Activated naive CD4-positive, alpha-beta T cell treated with anti-CD3 and anti-CD28 coated beads, Interleukin-2, amount 10 ng/mL, durations not matched to agents 7 days and 5 days (primary cell): ENCODE results near the gene FLT1.

Experiments
- CTCF ChIA-PET: fragments of 350-600 bp; sonication (Branson Sonifier 250); formaldehyde crosslinking; loops from one replicate; lab custom pipeline; 2021; ENCODE audit warnings: antibody characterized with exemption; lab: Charles Lee
- DNase-seq: peaks from one replicate; pipeline ENCODE4 v3.0.0-alpha.2; 2020
- H3K27ac Mint-ChIP-seq: one replicate; pipeline ENCODE4 v1.8.0; 2021; ENCODE audit warnings: mild to moderate bottlenecking, moderate library complexity, mixed read lengths
- H3K27me3 Mint-ChIP-seq: one replicate; pipeline ENCODE4 v1.8.0; 2021; ENCODE audit warnings: mild to moderate bottlenecking, mixed read lengths
- H3K36me3 Mint-ChIP-seq: one replicate; pipeline ENCODE4 v1.8.0; 2021; ENCODE audit warnings: mixed read lengths
- H3K4me1 Mint-ChIP-seq: one replicate; pipeline ENCODE4 v1.8.0; 2021; ENCODE audit warnings: mixed read lengths
- H3K4me3 Mint-ChIP-seq: one replicate; pipeline ENCODE4 v1.8.0; 2021; ENCODE audit warnings: mild to moderate bottlenecking, moderate library complexity, mixed read lengths
- H3K9me3 Mint-ChIP-seq: one replicate; pipeline ENCODE4 v1.8.0; 2021; ENCODE audit warnings: mixed read lengths

The FLT1 gene

DNA sequence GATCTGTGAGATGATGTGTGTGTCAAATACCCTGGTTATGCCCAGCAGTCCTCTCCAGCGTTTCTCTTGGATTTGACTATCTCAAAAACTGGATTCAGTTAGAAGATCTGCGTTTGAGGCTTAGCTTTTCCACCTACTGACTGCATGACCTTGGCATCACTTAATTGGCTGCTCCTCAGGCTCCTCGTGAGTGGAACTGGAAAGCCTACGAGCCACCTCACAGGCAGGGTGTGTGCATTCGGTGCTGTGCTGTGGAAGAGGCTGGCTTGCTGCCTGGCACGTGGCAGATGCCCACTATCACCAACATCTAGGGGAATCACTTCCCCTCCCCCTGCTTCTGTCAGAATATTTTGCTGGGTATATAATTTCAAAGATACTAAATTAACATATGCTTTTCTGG, 25.6 kb downstream of the FLT1 start:
- CTCF ChIA-PET = no interaction called here
- Mint-ChIP-seq H3K9me3 (no peaks in the 10 kb centered on the region), H3K4me3 (no peak overlapping the region), H3K27ac (no peak overlapping the region), H3K4me1 (no peaks in the 10 kb centered on the region), H3K27me3 (peaks cover 4% of the 10 kb centered on the region), H3K36me3 (no peaks in the 10 kb centered on the region)
- DNase-seq = no peak

DNA sequence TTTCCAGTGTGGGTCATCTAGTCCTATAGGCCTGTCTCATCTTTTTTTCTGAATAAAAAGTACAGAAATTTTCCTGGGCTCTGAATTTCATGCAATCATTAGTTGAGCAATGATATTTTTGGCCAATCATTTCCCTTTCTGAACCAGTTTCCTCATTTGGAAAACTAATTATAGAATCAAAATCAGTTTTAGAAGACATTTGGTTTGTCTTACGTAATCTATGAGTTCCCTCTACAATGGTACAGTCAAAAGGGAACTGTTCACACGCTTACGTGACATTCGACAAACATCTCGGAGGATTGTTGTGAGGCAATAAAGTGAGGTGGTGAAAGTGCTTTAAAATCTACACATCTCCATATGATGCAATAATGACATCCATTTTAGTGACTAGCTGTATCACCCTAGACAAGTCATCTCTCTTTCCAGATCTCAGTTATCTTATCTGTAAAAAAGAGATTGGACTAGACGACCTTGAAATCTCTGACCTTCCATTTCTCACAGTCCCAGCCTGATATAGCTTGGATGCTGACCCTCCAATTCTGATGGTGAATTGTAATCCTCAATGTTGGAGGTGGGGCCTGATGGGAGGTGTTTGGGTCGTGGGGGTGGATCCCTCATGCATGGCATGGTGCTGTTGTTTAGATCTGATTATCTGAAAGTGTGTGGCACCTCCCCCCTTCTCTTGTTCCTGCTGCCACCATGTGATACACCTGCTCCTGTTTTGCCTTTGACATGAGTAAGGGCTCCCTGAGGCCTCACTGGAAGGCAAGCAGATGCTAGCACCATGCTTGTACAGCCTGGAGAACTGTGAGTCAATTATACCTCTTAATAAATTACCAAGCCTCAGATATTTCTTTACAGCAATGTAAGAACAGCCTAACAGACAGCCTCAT, 26.7 kb downstream of the FLT1 start:
- Mint-ChIP-seq H3K27ac (no peak overlapping the region), H3K9me3 (no peaks in the 10 kb centered on the region), H3K27me3 (no peaks in the 10 kb centered on the region), H3K4me3 (no peak overlapping the region), H3K36me3 (no peaks in the 10 kb centered on the region), H3K4me1 (no peaks in the 10 kb centered on the region)
- CTCF ChIA-PET = no interaction called here
- no peak for DNase-seq

DNA sequence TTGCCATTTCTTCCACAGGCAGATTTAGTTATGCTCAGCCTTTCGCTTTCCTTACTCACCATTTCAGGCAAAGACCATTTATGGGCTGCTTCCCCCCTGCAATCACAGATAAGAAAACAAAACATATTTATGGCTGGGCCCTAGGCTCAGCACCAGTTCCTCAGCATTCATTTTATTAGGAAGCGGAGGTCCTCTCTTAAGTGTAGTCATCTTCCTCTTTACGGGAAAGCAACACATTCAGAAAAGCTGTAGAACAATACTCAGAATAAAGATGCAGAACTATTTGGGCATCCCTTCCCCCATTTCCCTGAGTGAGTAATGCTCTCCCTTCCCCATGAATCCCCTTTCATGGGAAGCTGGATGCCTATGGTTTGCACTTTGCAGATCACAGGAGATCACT, 27.9 kb downstream of the FLT1 start:
- H3K9me3 Mint-ChIP-seq = no peaks in the 10 kb centered on the region
- no peaks in the 10 kb centered on the region for H3K36me3 Mint-ChIP-seq
- H3K4me1 Mint-ChIP-seq = no peaks in the 10 kb centered on the region
- H3K27ac Mint-ChIP-seq = no peak overlapping the region
- CTCF ChIA-PET = no interaction called here
- no peaks in the 10 kb centered on the region for H3K27me3 Mint-ChIP-seq
- DNase-seq = no peak
- H3K4me3 Mint-ChIP-seq = no peak overlapping the region

DNA sequence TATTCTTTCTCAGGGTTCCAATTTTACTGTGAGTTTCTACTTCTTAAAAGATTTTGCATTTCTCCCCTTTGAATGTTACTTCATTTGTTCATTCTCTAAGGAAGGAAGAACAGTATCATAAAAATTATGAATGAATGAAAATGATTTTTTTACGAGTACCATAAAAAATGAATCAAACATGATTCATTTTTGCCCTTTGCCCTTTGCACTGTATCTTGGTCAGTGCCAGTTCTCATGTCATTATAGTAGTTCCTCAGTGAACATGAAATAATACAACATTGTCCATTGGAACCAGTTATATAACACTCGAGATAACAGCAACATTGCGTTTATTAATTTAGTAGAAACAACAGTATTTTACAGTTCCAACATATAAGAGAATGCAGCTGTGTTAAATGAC, 28.8 kb downstream of the FLT1 start:
- no peaks in the 10 kb centered on the region for H3K4me1 Mint-ChIP-seq
- no peaks in the 10 kb centered on the region for H3K27me3 Mint-ChIP-seq
- H3K4me3 Mint-ChIP-seq = no peak overlapping the region
- H3K27ac Mint-ChIP-seq = no peak overlapping the region
- H3K36me3 Mint-ChIP-seq = no peaks in the 10 kb centered on the region
- no peak for DNase-seq
- no peaks in the 10 kb centered on the region for H3K9me3 Mint-ChIP-seq
- CTCF ChIA-PET = no interaction called here

DNA sequence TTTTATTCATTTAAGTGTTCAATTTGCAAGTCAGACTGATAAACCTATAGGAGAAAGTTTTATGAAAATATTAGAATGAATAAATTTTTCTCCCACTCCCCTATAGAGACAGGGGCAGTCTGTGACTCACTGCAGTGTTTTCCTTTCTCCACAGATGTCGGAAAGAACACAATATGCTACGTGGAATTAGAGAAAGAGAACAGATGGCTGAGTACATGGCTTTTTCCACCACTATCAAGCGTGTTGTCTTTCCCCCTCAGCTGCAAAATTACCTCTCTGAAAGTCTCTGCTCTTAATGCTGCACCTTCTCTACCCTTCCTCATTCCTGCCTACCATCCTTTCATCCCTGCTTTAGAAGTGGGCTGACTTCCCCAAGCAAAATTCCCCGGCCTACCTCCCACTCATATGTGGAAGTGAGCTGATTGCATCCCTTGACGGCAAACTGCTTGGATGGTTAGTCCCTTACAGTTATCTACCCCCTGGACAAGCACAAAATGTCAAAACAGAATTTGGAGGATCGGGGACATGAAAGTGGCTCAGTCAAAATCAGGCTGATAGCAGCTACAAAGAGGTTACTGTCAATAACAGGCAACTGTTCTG, 30.0 kb downstream of the FLT1 start:
- CTCF ChIA-PET = no interaction called here
- Mint-ChIP-seq H3K36me3 (no peaks in the 10 kb centered on the region), H3K27me3 (no peaks in the 10 kb centered on the region), H3K9me3 (no peaks in the 10 kb centered on the region), H3K27ac (no peak overlapping the region), H3K4me3 (no peak overlapping the region), H3K4me1 (no peaks in the 10 kb centered on the region)
- no peak for DNase-seq

DNA sequence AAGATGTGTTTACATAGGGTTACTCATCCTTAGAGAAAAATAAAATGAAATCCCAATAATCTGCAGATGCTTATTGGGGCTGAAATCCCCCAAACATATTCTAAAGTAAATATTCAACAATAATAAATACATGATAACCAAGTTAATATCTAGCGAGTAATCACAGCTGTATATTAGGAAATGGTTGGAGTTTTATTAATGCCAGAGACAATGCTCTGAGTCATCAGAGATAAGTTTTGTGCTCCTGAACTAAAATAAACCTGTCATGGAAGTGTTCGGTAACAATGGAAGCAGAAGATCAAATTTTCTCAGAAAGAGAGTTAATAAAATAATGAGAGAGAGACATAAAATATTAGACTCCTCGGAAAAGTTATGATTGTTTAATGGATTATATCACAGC, 31.4 kb downstream of the FLT1 start:
- Mint-ChIP-seq H3K27ac (no peak overlapping the region), H3K36me3 (no peaks in the 10 kb centered on the region), H3K9me3 (no peaks in the 10 kb centered on the region), H3K4me1 (no peaks in the 10 kb centered on the region), H3K27me3 (no peaks in the 10 kb centered on the region), H3K4me3 (no peak overlapping the region)
- no peak for DNase-seq
- CTCF ChIA-PET = interaction anchor here (0.5 kb wide), 1 partner anchor 1136 kb away, joined by 3 read pairs; no protein-coding TSS in a partner anchor

DNA sequence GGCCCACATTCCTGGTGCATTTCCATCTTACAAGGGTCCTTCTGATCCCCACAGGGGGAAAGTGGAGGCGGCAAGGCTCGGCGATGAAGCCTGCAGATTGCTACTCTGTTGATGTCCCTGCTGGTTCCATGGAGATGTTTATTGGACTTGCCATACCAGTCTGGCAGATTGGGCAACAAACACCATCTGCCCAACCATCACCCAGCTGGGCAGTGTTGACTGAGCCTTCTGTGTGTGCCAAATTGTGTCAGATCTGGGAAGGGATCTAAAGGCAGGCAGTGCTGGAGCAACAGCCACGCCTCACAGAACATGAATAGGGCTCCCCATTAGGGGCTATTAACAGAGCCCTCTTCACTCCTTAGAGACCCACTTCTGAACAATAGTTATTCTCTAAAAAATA, 35.0 kb downstream of the FLT1 start:
- Mint-ChIP-seq H3K27ac (no peak overlapping the region), H3K9me3 (no peaks in the 10 kb centered on the region), H3K4me1 (no peaks in the 10 kb centered on the region), H3K36me3 (no peaks in the 10 kb centered on the region), H3K4me3 (no peak overlapping the region), H3K27me3 (no peaks in the 10 kb centered on the region)
- no peak for DNase-seq
- CTCF ChIA-PET = interaction anchor here (0.8 kb wide), 1 partner anchor 36 kb away, joined by 5 read pairs; no protein-coding TSS in a partner anchor

DNA sequence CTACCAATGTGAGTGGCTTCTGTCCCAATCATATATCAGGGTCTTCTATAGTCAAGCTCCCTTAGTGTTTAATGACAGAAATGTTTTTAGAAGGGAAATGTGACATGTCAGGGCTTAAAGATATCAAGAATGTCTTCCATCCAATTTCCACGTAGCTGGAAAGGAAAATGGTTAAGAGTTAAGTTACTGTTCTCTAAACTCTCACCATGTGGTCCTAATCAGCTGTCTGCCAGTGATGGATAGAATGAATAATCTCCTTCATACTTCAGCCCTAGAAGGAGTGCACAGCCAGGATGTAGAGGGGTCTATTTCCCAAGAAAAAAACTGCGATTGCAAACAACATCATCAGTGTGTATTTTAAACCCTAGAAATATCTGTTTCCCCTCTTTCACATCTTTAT, 36.3 kb downstream of the FLT1 start:
- Mint-ChIP-seq H3K36me3 (no peaks in the 10 kb centered on the region), H3K4me3 (no peak overlapping the region), H3K27me3 (no peaks in the 10 kb centered on the region), H3K4me1 (no peaks in the 10 kb centered on the region), H3K9me3 (no peaks in the 10 kb centered on the region), H3K27ac (no peak overlapping the region)
- CTCF ChIA-PET = no interaction called here
- no peak for DNase-seq

DNA sequence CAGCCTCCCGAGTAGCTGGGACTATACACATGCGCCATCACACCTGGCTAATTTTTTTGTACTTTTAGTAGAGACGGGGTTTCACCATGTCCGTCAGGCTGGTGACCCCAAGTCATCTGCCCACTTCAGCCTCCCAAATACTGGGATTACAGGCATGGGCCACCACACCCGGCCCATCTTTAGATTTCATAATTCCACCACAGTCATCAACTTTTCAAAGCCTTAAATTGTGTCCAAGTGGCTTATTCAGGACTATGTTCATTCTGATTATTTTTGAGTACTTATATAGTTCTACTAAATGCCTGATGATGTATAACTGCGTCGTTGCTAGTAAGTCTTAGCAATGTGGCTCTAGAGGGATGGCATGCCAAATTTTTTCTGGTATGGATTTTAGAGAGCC, 36.9 kb downstream of the FLT1 start:
- Mint-ChIP-seq H3K4me1 (no peaks in the 10 kb centered on the region), H3K4me3 (no peak overlapping the region), H3K9me3 (no peaks in the 10 kb centered on the region), H3K36me3 (no peaks in the 10 kb centered on the region), H3K27me3 (no peaks in the 10 kb centered on the region), H3K27ac (no peak overlapping the region)
- DNase-seq = no peak
- CTCF ChIA-PET = no interaction called here

DNA sequence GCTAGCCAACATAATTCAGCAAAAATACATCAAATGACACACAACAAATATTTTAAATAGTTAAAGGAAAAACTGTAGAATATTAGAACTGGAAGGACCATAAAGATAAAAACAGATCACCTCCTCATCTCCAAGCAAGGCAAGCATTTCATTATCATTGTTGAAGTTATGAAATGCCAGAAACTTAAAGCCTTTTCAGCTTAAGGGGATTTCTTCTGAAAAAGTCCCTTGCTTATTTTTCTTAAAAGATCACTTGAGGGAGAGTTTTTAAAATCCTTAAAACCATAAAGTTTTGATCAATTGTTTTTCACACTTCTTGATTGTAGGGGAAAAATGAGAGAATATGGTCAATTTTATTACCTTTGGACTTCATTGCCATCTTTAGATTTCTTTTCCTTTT, 37.4 kb downstream of the FLT1 start:
- CTCF ChIA-PET = no interaction called here
- no peak overlapping the region for H3K27ac Mint-ChIP-seq
- H3K4me1 Mint-ChIP-seq = no peaks in the 10 kb centered on the region
- DNase-seq = no peak
- no peak overlapping the region for H3K4me3 Mint-ChIP-seq
- H3K9me3 Mint-ChIP-seq = no peaks in the 10 kb centered on the region
- H3K27me3 Mint-ChIP-seq = no peaks in the 10 kb centered on the region
- H3K36me3 Mint-ChIP-seq = no peaks in the 10 kb centered on the region

DNA sequence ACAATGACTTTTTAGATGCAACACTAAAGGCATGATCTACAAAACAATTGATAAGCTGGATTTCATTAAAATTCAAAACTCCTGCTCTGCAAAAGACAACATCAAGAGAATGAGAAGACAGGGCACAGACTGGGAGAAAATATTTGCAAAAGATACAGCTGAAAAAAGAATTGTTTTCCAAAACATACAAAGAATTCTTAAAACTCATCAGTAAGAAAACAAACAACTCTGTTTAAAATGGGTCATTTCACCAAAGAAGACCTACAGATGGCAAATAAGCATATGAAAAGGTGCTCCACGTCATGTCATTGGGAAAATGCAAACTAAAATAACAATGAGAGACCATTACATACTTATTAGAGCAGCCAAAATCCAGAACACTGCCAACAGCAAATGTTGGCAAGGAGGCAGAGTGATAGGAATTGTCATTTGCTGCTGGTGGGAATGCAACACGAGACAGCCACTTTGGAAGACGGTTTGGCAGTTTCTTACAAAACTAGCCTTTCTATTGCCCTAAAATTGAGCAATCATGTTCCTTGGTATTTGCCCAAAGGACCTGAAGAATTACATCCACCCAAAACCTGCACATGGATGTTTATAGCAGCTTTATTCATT, 39.2 kb downstream of the FLT1 start:
- no peak for DNase-seq
- H3K36me3 Mint-ChIP-seq = no peaks in the 10 kb centered on the region
- no peak overlapping the region for H3K4me3 Mint-ChIP-seq
- H3K27me3 Mint-ChIP-seq = no peaks in the 10 kb centered on the region
- no peaks in the 10 kb centered on the region for H3K4me1 Mint-ChIP-seq
- H3K9me3 Mint-ChIP-seq = no peaks in the 10 kb centered on the region
- H3K27ac Mint-ChIP-seq = no peak overlapping the region
- CTCF ChIA-PET = no interaction called here

DNA sequence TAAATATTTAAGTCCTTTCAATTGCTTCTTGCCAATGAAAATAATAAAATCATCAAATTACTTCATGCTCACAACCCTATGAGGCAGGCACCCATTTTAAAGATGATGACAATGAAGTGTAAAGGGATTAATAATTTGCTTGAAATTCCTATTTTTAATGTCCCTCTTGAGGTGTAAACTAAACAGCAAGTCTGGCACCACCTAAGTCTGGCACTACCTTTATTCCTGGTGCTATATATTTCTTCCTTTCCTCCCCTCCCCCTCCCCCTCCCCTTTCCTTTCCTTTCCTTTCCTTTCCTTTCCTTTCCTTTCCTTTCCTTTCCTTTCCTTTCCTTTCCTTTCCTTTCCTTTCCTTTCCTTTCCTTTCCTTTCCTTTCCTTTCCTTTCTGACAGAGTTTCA, 42.2 kb downstream of the FLT1 start:
- Mint-ChIP-seq H3K27me3 (no peaks in the 10 kb centered on the region), H3K36me3 (no peaks in the 10 kb centered on the region), H3K4me1 (no peaks in the 10 kb centered on the region)

DNA sequence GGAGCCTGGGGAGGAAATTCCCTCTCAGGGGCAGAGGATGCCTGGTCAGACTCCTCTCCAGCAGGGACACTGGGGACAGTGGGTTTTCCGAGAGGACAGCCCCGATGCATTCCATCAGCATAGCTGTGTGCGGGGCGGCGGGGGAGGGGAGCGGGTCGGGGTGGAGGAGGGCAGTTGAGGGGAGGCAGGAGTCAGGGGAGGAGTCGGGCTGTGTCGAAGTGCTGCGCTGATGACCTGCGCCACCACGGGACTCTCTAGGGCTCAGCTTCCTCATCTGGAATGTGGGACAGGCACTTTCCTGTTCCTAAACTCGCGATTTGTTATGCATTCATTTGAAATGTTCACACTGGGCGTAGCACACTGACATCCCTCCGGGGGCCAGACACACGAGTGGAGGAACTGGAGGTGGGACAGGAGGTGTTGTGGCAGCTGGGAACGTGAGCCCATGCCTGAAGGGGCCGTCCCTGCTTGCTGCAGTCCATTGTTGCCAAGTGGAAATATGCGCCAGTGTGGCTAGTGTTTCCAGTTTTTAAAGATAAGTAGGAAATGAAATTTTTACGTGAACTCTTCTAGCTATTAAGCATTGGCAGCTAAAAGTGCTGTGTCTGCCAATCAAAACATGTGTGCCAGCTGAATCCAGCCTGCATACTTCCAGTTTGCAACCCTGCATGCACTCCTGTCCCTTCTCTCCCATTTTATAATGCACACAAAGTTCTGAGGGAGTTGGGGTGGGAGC, 43.3 kb downstream of the FLT1 start:
- Mint-ChIP-seq H3K36me3 (no peaks in the 10 kb centered on the region), H3K27me3 (no peaks in the 10 kb centered on the region), H3K9me3 (peaks cover 5% of the 10 kb centered on the region), H3K27ac (no peak overlapping the region), H3K4me1 (no peaks in the 10 kb centered on the region), H3K4me3 (no peak overlapping the region)
- CTCF ChIA-PET = no interaction called here
- no peak for DNase-seq

More for the DNA sequence above, 42.2 kb downstream of the FLT1 start:
- no peak for DNase-seq
- CTCF ChIA-PET = no interaction called here
- Mint-ChIP-seq H3K27ac (no peak overlapping the region), H3K9me3 (peaks cover 5% of the 10 kb centered on the region), H3K4me3 (no peak overlapping the region)
